ENCODE measurements around the gene TMEM235.

The TMEM235 gene

DNA sequence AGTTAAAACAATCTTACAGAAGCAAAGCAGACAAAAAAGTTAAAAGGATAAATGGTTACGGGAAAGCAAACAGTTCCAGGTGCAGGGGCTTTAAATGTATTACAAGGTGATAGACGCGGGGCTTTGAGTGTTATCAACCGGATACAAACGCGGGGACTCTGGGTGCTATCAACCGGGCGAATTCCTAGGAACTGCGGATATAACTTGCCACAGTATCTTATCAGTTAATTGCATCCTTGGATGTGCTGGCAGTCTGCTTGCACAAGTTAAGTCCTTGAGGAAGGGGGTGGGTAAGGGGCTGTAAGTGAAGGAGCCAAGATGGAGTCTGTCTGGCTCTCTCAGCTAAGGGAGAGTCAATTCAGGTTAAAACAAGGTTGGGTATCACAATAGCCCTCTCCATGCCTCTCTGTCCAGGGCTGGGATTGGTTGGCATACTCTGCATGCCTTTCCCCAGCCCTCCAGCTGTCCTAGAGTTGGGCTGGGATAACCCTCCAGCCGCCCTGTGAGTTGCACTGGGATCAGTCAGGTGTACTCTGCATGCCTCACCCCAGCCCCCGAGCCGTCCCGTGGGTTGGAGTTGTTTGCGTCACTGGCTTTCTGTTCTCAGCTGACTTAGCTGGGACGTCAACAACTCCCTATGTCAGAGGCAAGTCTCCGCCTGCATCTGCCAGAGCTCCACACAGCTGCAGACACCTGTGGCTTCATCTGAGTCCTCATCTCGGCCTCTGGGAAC is 40.9 kb downstream of the TMEM235 start:
- no peak for DNase-seq (ENCODE audit: low read depth, low spot score)
- POLR2A ChIA-PET, result no interaction called here
- TF ChIP-seq, protein P1, sequence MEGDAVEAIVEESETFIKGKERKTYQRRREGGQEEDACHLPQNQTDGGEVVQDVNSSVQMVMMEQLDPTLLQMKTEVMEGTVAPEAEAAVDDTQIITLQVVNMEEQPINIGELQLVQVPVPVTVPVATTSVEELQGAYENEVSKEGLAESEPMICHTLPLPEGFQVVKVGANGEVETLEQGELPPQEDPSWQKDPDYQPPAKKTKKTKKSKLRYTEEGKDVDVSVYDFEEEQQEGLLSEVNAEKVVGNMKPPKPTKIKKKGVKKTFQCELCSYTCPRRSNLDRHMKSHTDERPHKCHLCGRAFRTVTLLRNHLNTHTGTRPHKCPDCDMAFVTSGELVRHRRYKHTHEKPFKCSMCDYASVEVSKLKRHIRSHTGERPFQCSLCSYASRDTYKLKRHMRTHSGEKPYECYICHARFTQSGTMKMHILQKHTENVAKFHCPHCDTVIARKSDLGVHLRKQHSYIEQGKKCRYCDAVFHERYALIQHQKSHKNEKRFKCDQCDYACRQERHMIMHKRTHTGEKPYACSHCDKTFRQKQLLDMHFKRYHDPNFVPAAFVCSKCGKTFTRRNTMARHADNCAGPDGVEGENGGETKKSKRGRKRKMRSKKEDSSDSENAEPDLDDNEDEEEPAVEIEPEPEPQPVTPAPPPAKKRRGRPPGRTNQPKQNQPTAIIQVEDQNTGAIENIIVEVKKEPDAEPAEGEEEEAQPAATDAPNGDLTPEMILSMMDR (IDR thresholded peaks at IDR 0.05; ENCODE audit: insufficient read depth, low read length, missing control alignments), result no peak
- CTCF ChIA-PET, result interaction anchor here (0.8 kb wide), 1 partner anchor 150 kb away, joined by 4 read pairs; no protein-coding TSS in a partner anchor
- no peak overlapping the region for H3K4me3 ChIP-seq (ENCODE audit: low read depth, low read length)

DNA sequence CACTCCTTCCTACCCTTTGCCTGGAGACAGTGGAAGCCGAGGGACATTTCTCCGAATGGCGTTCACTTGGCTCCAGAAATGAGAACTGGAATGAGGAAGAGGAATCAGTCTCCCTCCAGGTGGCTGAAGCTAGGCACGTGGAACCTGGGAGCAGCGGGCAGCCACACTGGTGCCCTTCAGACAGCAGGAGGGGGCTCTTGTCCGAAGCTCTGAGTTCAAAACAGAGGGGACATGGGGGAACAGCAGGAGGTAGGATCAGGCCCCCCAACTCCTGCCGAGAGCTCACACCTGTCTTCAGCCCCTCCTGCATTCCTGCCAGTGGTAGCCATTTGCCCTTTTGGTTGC is 41.5 kb downstream of the TMEM235 start:
- DNase-seq (ENCODE audit: low read depth, low spot score), result no peak
- H3K4me3 ChIP-seq (ENCODE audit: low read depth, low read length), result no peak overlapping the region
- CTCF ChIA-PET, result interaction anchor here (0.8 kb wide), 1 partner anchor 149 kb away, joined by 4 read pairs; no protein-coding TSS in a partner anchor
- TF ChIP-seq, protein P1 (IDR thresholded peaks at IDR 0.05; ENCODE audit: insufficient read depth, low read length, missing control alignments), result no peak
- POLR2A ChIA-PET, result no interaction called here

DNA sequence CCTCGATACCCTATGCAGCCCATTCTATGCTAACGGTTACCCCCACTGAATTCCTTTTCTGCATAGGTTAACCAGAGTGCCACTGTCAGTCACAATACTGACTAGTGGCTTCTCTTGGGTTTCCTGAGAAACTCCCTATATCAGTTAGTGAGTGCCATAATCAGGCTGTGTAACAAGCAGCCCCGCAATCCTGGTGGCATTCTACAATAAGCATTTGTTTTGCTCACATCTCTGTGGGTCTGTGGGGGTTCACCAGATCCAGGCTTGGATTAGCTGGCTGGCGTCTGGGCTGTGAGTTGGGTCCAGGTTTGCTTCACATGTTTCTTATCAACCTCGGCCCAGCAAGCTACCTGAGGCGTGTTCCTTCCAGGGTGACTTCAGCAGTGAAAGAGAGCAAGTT is 42.4 kb downstream of the TMEM235 start:
- TF ChIP-seq, protein P1 (IDR thresholded peaks at IDR 0.05; ENCODE audit: insufficient read depth, low read length, missing control alignments), result no peak
- CTCF ChIA-PET, result interaction anchor here (0.9 kb wide), 1 partner anchor 17 kb away, joined by 4 read pairs; no protein-coding TSS in a partner anchor

DNA sequence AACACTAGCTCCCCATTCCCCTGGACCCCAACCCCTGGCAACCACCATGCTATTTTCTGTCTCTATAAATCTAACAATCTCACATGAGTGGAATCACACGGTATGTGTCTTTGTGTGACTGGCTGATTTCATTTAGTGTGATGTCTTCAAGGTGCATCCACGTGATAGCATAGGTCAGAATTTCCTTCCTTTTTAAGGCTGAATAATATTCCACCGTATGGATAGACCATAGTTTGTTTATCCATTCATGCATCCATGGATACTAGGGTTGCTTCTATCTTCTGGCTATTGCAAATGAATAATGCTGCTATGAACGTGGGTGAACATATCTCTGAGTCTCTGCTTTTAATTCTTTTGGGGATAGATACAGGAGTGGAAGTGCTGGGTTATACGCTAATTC is 43.9 kb downstream of the TMEM235 start:
- no peak overlapping the region for H3K4me3 ChIP-seq (ENCODE audit: low read depth, low read length)
- TF ChIP-seq, protein P1 (IDR thresholded peaks at IDR 0.05; ENCODE audit: insufficient read depth, low read length, missing control alignments), result no peak
- ChIA-PET CTCF (interaction anchor here (1.2 kb wide), 1 partner anchor 26 kb away, joined by 3 read pairs; no protein-coding TSS in a partner anchor), POLR2A (no interaction called here)
- no peak for DNase-seq (ENCODE audit: low read depth, low spot score)

More for the DNA sequence above, 42.4 kb downstream of the TMEM235 start:
- POLR2A ChIA-PET, result no interaction called here
- H3K4me3 ChIP-seq (ENCODE audit: low read depth, low read length), result no peak overlapping the region
- no peak for DNase-seq (ENCODE audit: low read depth, low spot score)

DNA sequence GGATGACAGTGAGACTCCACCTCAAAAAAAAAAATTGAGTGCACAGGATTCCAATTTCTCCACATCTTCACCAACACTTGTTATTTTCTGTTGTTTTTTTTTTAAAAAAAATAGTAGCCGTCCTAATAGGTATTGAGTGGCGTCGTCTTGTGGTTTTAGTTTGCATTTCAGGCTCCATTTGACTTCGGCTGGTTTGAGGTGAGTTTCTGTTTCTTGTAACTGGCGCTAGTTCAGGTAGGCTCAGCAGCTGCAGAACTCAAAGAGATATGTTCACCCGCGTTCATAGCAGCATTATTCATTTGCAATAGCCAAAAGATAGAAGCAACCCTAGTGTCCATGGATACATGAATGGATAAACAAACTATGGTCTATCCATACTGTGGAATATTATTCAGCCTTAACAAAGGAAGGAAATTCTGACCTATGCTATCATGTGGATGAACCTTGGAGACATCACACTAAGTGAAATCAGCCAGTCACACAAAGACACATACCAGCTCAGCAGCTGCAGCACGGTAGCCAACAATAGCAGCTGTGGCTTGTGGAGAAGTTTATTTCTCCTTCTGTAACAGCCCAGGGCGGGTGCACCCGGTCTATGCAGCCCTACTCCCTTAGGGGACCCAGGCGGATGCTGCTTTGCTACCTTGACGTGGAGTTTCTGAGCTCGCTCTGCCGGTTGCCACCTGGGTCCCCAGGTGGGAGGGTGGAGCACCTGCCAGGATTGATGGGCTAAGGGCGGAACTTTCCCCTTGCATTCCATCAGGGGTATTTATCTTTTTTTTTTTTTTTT is 44.9 kb downstream of the TMEM235 start:
- TF ChIP-seq, protein P1 (IDR thresholded peaks at IDR 0.05; ENCODE audit: insufficient read depth, low read length, missing control alignments), result no peak
- no peak overlapping the region for H3K4me3 ChIP-seq (ENCODE audit: low read depth, low read length)
- CTCF ChIA-PET, result no interaction called here
- POLR2A ChIA-PET, result no interaction called here
- no peak for DNase-seq (ENCODE audit: low read depth, low spot score)

DNA sequence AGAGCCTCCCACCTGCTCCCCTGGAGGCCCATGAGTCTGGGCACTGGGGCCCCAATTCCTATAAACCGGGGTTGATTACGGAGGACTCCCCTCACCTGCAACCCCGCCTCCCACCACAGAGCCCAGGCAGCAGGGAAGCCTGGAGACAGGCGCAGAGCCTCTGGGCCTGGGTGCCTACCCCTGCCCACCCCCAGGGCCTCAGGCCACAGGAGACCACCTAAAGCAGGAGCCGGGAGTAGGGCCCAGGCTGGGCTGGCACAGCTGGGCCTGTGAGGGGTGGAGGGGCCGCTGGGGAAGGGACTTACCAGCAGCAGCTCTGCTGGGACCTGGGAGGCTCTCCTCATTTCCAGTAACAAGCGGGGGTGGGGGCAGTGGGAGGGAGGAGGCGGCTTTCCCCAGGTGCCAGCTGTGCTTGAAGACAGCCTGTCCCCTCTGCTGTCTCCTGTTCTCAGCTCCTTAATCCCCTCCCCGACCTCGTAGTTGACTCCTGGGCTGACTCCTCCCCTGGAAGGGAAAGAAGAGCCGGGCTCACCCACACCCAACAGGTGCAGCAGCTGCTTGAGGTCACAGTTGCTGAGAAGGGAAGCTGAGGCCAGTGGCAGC is 46.8 kb downstream of the TMEM235 start:
- no peak overlapping the region for H3K4me3 ChIP-seq (ENCODE audit: low read depth, low read length)
- CTCF ChIA-PET, result interaction anchor here (0.9 kb wide), 1 partner anchor 11 kb away, joined by 6 read pairs; no protein-coding TSS in a partner anchor
- POLR2A ChIA-PET, result interaction anchor here (1.2 kb wide), 1 partner anchor 80 kb away, joined by 3 read pairs; no protein-coding TSS in a partner anchor
- TF ChIP-seq, protein P1 (IDR thresholded peaks at IDR 0.05; ENCODE audit: insufficient read depth, low read length, missing control alignments), result no peak
- no peak for DNase-seq (ENCODE audit: low read depth, low spot score)

All from AG04449 (cell line).